OCI-LY1 (cell line): Measurements from ENCODE around the gene EPB41.

Experiments used
- CTCF ChIP-seq: fragments of 200-600 bp; sonication (generic), shearing (Covaris generic); IDR thresholded peaks from 2 replicates; pipeline ENCODE4 v1.5.1; 2017; ENCODE audit warnings: mild to moderate bottlenecking, antibody characterized with exemption, low read length, moderate library complexity, mixed read lengths
- EZH2 ChIP-seq: fragments of 200-600 bp; sonication (generic), shearing (Covaris generic); IDR thresholded peaks from 2 replicates; pipeline ENCODE4 v1.8.0; 2017; ENCODE audit warnings: borderline replicate concordance, mixed run types, mild to moderate bottlenecking, antibody characterized with exemption, low read length, moderate library complexity, mixed read lengths

GRCh38 chr1:29004798-29005197, 90.4 kb downstream of the EPB41 start:
- TF ChIP-seq CTCF: no peak
- TF ChIP-seq EZH2: no peak
